ENCODE measurements around the gene ACO2. TPM values are rescaled to one million over a fixed set of nuclear protein-coding genes. Genes with fewer than 3 reads are reported as not detected.

The ACO2 gene
- total and polyA plus RNA-seq, 2 of the 4 experiments (the other 2 are of a cell fraction) = 71.3 to 72.9 TPM

GRCh38 chr22:41540006-41540315 lies 71.0 kb downstream of the ACO2 start (continued):
- TF ChIP-seq MAZ (IDR thresholded peaks at IDR 0.05; ENCODE audit: borderline replicate concordance, low read depth, low read length) = no peak
- TF ChIP-seq RAD21 (IDR thresholded peaks at IDR 0.05; ENCODE audit: low read length) = no peak
- TF ChIP-seq CHD1 (IDR thresholded peaks at IDR 0.05; ENCODE audit: low read depth, low read length) = no peak

- no peak overlapping the region for H3K18ac ChIP-seq (ENCODE audit: low read depth, low read length)
Observed at GRCh38 chr22:41540365-41540764, 71.4 kb downstream of the ACO2 start.

More at GRCh38 chr22:41540365-41540764, 71.4 kb downstream of the ACO2 start:
- Histone ChIP-seq H3K56ac (ENCODE audit: extremely low read depth, insufficient read depth, low read length) (no peak overlapping the region), H4K20me1 (ENCODE audit: insufficient read depth, low read length) (peaks cover 53% of the 10 kb centered on the region), H2BK120ac (ENCODE audit: low read depth, low read length) (no peak overlapping the region), H2BK5ac (ENCODE audit: low read depth, low read length, poor library complexity, severe bottlenecking) (no peak overlapping the region), H4K91ac (ENCODE audit: insufficient read depth, low read depth, low read length) (no peak overlapping the region), H3K36me3 (ENCODE audit: control insufficient read depth, insufficient read depth, low read length) (peaks cover 24% of the 10 kb centered on the region), H3K9me1 (ENCODE audit: insufficient read depth, low read length) (peaks cover 28% of the 10 kb centered on the region), H2BK20ac (ENCODE audit: low read depth, low read length) (no peak overlapping the region), H2BK15ac (ENCODE audit: low read depth, low read length) (no peak overlapping the region), H3K4me2 (ENCODE audit: low read depth, low read length) (no peak overlapping the region), H3K9ac (ENCODE audit: low read depth, low read length) (no peak overlapping the region), H3K4ac (ENCODE audit: low read depth, low read length) (no peak overlapping the region), H2AK9ac (replicated peaks; ENCODE audit: low read depth, low read length, poor library complexity) (no peak overlapping the region), H4K5ac (ENCODE audit: low read depth, low read length) (no peak overlapping the region), H4K8ac (ENCODE audit: low read depth in 2 of 2, low read length in 2 of 2) (no peak overlapping the region), H2AK5ac (ENCODE audit: low read depth, low read length) (no peak overlapping the region), H3K4me1 (ENCODE audit: control insufficient read depth, insufficient read depth, low read length) (peaks cover 11% of the 10 kb centered on the region), H3K27ac (ENCODE audit: insufficient read depth, low read length) (no peak overlapping the region), H3K23ac (ENCODE audit: low read depth, low read length) (no peak overlapping the region), H3K14ac (replicated peaks; ENCODE audit: low read depth, low read length) (no peak overlapping the region), H3K4me3 (ENCODE audit: insufficient read depth, low read depth, low read length) (no peak overlapping the region), H3K9me3 (ENCODE audit: control insufficient read depth, insufficient read depth, low read length) (no peaks in the 10 kb centered on the region), H3K27me3 (ENCODE audit: control insufficient read depth, insufficient read depth, low read length) (no peaks in the 10 kb centered on the region), H3K79me1 (ENCODE audit: low read depth in 1 of 2, low read length in 2 of 2) (peaks cover 8 to 68% of the 10 kb centered on the region in 2 experiments), H2AFZ (replicated peaks; ENCODE audit: low read length, poor library complexity) (no peak overlapping the region)
- 100% methylated on average over 2 of the region's 7 CpGs; no CpG with 5 or more reads in 1 of the 2 experiments for WGBS, 2 experiments (ENCODE audit: extremely low coverage in 2 of 2, insufficient read length in 1 of 2)
- dilution Hi-C loops (cut with HindIII; ENCODE audit: low sequenced_read_pairs, unreplicated experiment) (no loop called here), intact Hi-C loops (cut with micrococcal nuclease) (no loop called here), in situ Hi-C loops (cut with MboI; ENCODE audit: low sequenced_read_pairs) (no loop called here)
- ATAC-seq (ENCODE audit: low read depth) (no peak), DNase-seq (no peak)
- no peak for TF ChIP-seq RAD21 (IDR thresholded peaks at IDR 0.05; ENCODE audit: low read length)
- TF ChIP-seq RCOR1 (IDR thresholded peaks at IDR 0.05; ENCODE audit: insufficient replicate concordance, low read length) = no peak
- TF ChIP-seq RFX5 (IDR thresholded peaks at IDR 0.05; ENCODE audit: low read depth, low read length) = no peak
- no peak for TF ChIP-seq ELK1 (IDR thresholded peaks at IDR 0.05; ENCODE audit: borderline replicate concordance, low read depth, low read length)
- no peak for TF ChIP-seq FOS (IDR thresholded peaks at IDR 0.05; ENCODE audit: low read depth, low read length)
- TF ChIP-seq SMC3 (IDR thresholded peaks at IDR 0.05; ENCODE audit: low read depth, low read length) = no peak
- TF ChIP-seq USF2 (IDR thresholded peaks at IDR 0.05; ENCODE audit: low read depth, low read length) = no peak
- no peak for TF ChIP-seq CTCF (conservative IDR thresholded peaks at IDR 0.05; ENCODE audit: low read depth, low read length)
- no peak for TF ChIP-seq CHD1 (IDR thresholded peaks at IDR 0.05; ENCODE audit: low read depth, low read length)
- no peak for TF ChIP-seq MAZ (IDR thresholded peaks at IDR 0.05; ENCODE audit: borderline replicate concordance, low read depth, low read length)
- no peak for TF ChIP-seq CEBPB (IDR thresholded peaks at IDR 0.05; ENCODE audit: low read depth, low read length)
- no peak for TF ChIP-seq MAFK (IDR thresholded peaks at IDR 0.05; ENCODE audit: low read depth, low read length)
- CTCF ChIA-PET = no interaction called here
- POLR2A ChIA-PET (ENCODE audit: unreplicated experiment) = no interaction called here
- no TSS peak for BruUV-seq (replicated peaks)
